ENCODE results near the gene ELOVL5. TPM values are rescaled to one million over a fixed set of nuclear protein-coding genes. Genes with fewer than 3 reads are reported as not detected.

The ELOVL5 gene, protein sequence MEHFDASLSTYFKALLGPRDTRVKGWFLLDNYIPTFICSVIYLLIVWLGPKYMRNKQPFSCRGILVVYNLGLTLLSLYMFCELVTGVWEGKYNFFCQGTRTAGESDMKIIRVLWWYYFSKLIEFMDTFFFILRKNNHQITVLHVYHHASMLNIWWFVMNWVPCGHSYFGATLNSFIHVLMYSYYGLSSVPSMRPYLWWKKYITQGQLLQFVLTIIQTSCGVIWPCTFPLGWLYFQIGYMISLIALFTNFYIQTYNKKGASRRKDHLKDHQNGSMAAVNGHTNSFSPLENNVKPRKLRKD
- total RNA-seq (2022; extraction: Qiagen RNA extraction; ENCODE audit: low read depth), result 41.9 to 77.9 TPM (median 71.5 TPM) in 5 replicates

DNA sequence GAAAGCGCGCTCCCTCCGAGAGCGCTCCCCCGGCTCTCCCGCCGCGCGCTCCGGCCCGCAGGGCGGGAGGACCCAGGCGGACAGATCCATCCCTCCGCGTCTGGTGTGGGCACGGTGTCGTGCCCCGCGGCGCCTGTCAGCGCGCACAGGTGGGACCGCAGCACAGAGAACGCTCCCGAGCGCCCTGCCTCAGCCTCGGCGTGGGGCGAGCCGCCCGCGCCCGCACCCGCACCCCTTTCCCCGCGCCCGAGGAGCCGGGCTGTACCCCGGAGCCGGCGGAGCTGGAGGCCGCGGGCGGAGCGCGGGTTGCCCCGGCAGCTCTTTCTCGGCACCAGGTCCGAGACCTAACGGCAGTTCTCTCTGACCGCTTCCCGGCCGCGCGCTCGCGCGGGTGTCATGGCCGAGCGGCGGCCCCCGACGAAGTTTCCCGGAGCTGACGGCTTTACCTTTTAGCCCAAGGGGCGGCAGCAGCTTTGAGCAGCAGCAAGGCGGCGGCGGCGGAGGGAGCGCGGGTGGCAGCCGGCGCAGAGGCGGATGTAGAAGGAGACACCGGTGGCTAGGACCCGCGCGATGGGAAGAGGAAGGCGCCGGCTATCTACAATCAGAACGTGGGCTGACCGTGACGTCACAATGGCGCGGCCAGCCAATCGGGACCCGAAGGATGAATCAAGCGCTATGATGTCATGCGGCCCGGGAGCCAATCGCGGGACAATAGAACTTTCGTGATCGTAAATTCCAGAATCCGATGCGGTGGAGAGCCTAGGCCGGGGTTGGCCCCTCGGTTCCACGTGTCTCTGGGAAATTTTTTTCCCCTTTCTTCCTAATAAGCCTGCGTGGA lies at the start of gene ELOVL5:
Gene ELOVL5 (minus strand): TSS at position 580 of the 838 bp plus-strand sequence. CDS start 53,251 bp downstream, outside the sequence.

Other genes with a start within 250 kb of the ELOVL5 start
- gene GCM1, start 200.1 kb downstream of the ELOVL5 start, total RNA-seq (2022; extraction: Qiagen RNA extraction; ENCODE audit: low read depth), result 0.03 to 0.11 TPM (median 0.07 TPM) in 3 of 5 replicates, not detected in the others
- 96.0 to 159 TPM (median 109 TPM) in 5 replicates for gene GCLC, start 196.2 kb upstream of the ELOVL5 start, total RNA-seq (2022; extraction: Qiagen RNA extraction; ENCODE audit: low read depth)

All from A549 treated with RU486 at 1 μM for 4 hours (cell line).